Panc1 (cell line): ENCODE results near the gene GALNTL6. TPM values are rescaled to one million over a fixed set of nuclear protein-coding genes. Genes with fewer than 3 reads are reported as not detected.

Experiments used
- ATAC-seq: fragments of 200-7000 bp; cut with Tn5 transposase; 2 replicates; pipeline ENCODE4 v1.9.1; 2020; ENCODE audit warnings: mild to moderate bottlenecking, moderate library complexity
- BruUV-seq: library from RNA; stranded (reverse); fragments of 400-500 nt; replicated peaks from 2 replicates; lab custom pipeline; 2021; lab: Mats Ljungman, UMichigan
- CTCF ChIA-PET: fragments of 300-600 bp; sonication (Branson Sonifier 250); formaldehyde crosslinking; loops from one replicate; lab custom pipeline; 2022; ENCODE audit warnings: antibody characterized with exemption; lab: Charles Lee
- POLR2A ChIA-PET: fragments of 300-600 bp; sonication (Branson Sonifier 250); formaldehyde crosslinking; loops from one replicate; lab custom pipeline; 2022; ENCODE audit warnings: antibody characterized with exemption; lab: Charles Lee
- DNase-seq: peaks from one replicate; pipeline ENCODE4 v3.0.0-alpha.2; 2010; ENCODE audit warnings: low read depth, low spot score
- H3K27ac ChIP-seq: 2 replicates; pipeline ENCODE4 v1.5.1; 2011; ENCODE audit warnings: mild to moderate bottlenecking, low read length, inconsistent platforms
- H3K27me3 ChIP-seq: fragments of 200-500 bp; sonication (Bioruptor generic); 2 replicates; pipeline ENCODE4 v1.6.0; 2014; ENCODE audit warnings: low read length, inconsistent platforms; ENCODE audit not compliant: control insufficient read depth, insufficient read depth
- H3K36me3 ChIP-seq: fragments of 200-500 bp; sonication (Bioruptor generic); 2 replicates; pipeline ENCODE4 v1.5.1; 2014; ENCODE audit warnings: inconsistent platforms, mild to moderate bottlenecking, low read length, moderate library complexity; ENCODE audit not compliant: control insufficient read depth, insufficient read depth
- H3K4me1 ChIP-seq: 2 replicates; pipeline ENCODE4 v1.5.1; 2011; ENCODE audit warnings: inconsistent platforms, mild to moderate bottlenecking, low read length, moderate library complexity; ENCODE audit not compliant: control insufficient read depth, insufficient read depth
- H3K4me3 ChIP-seq, 2 experiments: 2 replicates each; pipeline ENCODE4 v1.5.1; 2011 to 2012; ENCODE audit warnings: low read depth in 2 of 2, low read length in 2 of 2, mild to moderate bottlenecking in 2 of 2, inconsistent platforms in 1 of 2, moderate library complexity in 1 of 2
- H3K9me3 ChIP-seq: fragments of 200-500 bp; sonication (Bioruptor generic); 2 replicates; pipeline ENCODE4 v1.5.1; 2014; ENCODE audit warnings: low read depth, mild to moderate bottlenecking, inconsistent platforms, low read length, moderate library complexity; ENCODE audit not compliant: control insufficient read depth, insufficient read depth
- CTCF ChIP-seq: fragments of 450-650 bp; IDR thresholded peaks from 2 replicates; pipeline ENCODE4 v1.5.1; 2017; ENCODE audit warnings: mild to moderate bottlenecking
- POLR2AphosphoS5 ChIP-seq: IDR thresholded peaks from 2 replicates; pipeline ENCODE4 v1.6.1; 2012; ENCODE audit warnings: mild to moderate bottlenecking, low read depth, low read length, moderate library complexity
- REST ChIP-seq, 2 experiments: IDR thresholded peaks; 2 replicates each; pipeline ENCODE4 v1.6.1; 2011 to 2012; ENCODE audit warnings: low read depth in 2 of 2, control low read depth in 1 of 2, low read length in 1 of 2, mild to moderate bottlenecking in 1 of 2, moderate library complexity in 1 of 2; ENCODE audit not compliant: insufficient read depth in 1 of 2
- SIN3A ChIP-seq: IDR thresholded peaks from 2 replicates; pipeline ENCODE4 v1.6.1; 2012; ENCODE audit warnings: low read depth, mild to moderate bottlenecking, low read length, moderate library complexity, borderline replicate concordance; ENCODE audit not compliant: insufficient read depth
- TCF7L2 ChIP-seq: IDR thresholded peaks from 2 replicates; pipeline ENCODE4 v1.6.1; 2011; ENCODE audit warnings: mild to moderate bottlenecking, low read depth, low read length, inconsistent platforms
- in situ Hi-C: cut with HindIII; loops from 2 replicates; pipeline ENCODE4 v1.10.0; 2016; ENCODE audit warnings: low sequenced_read_pairs, low pct_unique_long_range_greater_than_20kb
- intact Hi-C: fragments of 100-400 bp; cut with micrococcal nuclease; formaldehyde crosslinking; loops from one replicate; pipeline ENCODE4 v1.10.0; 2022; ENCODE audit not compliant: unreplicated experiment
- total RNA-seq: library from RNA; stranded (reverse); gene quantifications from one replicate; pipeline ENCODE4 v1.2.1, GENCODE V29; 2021; ENCODE audit not compliant: unreplicated experiment

The GALNTL6 gene
- total RNA-seq, 1 experiment from 2014 or later, result not detected

GRCh38 chr4:172393220-172393619 lies 580.0 kb downstream of the GALNTL6 start:
- no peak overlapping the region for H3K4me3 ChIP-seq
- DNase-seq, result no peak
- in situ Hi-C loops, result no loop called here
- TF ChIP-seq REST (IDR thresholded peaks at IDR 0.05; ENCODE audit: insufficient read depth in 1 of 2, low read depth in 2 of 2, low read length in 1 of 2), result no peak
- no peak for TF ChIP-seq TCF7L2
- no peak for TF ChIP-seq SIN3A
- intact Hi-C loops, result no loop called here
- no TSS peak for BruUV-seq
- ChIA-PET CTCF (no interaction called here), POLR2A (no interaction called here)
- no peaks in the 10 kb centered on the region for H3K36me3 ChIP-seq
- H3K27ac ChIP-seq, result no peak overlapping the region
- no peak for ATAC-seq
- H3K9me3 ChIP-seq, result no peaks in the 10 kb centered on the region
- no peaks in the 10 kb centered on the region for H3K4me1 ChIP-seq
- no peaks in the 10 kb centered on the region for H3K27me3 ChIP-seq

- Histone ChIP-seq H3K4me1 (no peaks in the 10 kb centered on the region), H3K9me3 (no peaks in the 10 kb centered on the region), H3K27me3 (no peaks in the 10 kb centered on the region), H3K27ac (no peak overlapping the region), H3K4me3 (no peak overlapping the region), H3K36me3 (no peaks in the 10 kb centered on the region)
- TF ChIP-seq POLR2AphosphoS5, result no peak
- no peak for TF ChIP-seq CTCF
- TF ChIP-seq REST (IDR thresholded peaks at IDR 0.05; ENCODE audit: insufficient read depth in 1 of 2, low read depth in 2 of 2, low read length in 1 of 2), result no peak
- TF ChIP-seq TCF7L2, result no peak
- no peak for TF ChIP-seq SIN3A
- ChIA-PET CTCF (no interaction called here), POLR2A (no interaction called here)
- intact Hi-C loops (no loop called here), in situ Hi-C loops (no loop called here)
- ATAC-seq, result no peak
- BruUV-seq, result no TSS peak
- no peak for DNase-seq
Measured at GRCh38 chr4:172404676-172405075, 591.5 kb downstream of the GALNTL6 start.
